ENCODE data around the gene CAMKMT. TPM values are rescaled to one million over a fixed set of nuclear protein-coding genes. Genes with fewer than 3 reads are reported as not detected.

The CAMKMT gene
- polyA plus RNA-seq, 3 donors = 4.7 to 7.8 (median 7.0) TPM

GRCh38 chr2:44742057-44742456, 380.3 kb downstream of the CAMKMT start:
- Histone ChIP-seq H2AFZ (ENCODE audit: insufficient read depth, low read depth, low read length, poor library complexity, severe bottlenecking) (no peak overlapping the region), H3K4me2 (replicated peaks; ENCODE audit: extremely low read depth, low read length, poor library complexity, severe bottlenecking) (no peak overlapping the region), H3K4me3 (replicated peaks in 1 of 3; ENCODE audit: low read depth in 2 of 3, low read length in 3 of 3) (no peak overlapping the region), H3K4me1 (ENCODE audit: control insufficient read depth in 1 of 2, insufficient read depth in 2 of 2, low read length in 2 of 2) (no peaks in the 10 kb centered on the region), H3K27me3 (ENCODE audit: control insufficient read depth in 2 of 2, insufficient read depth in 2 of 2, low read length in 2 of 2) (no peaks in the 10 kb centered on the region), H3K9ac (ENCODE audit: insufficient read depth, low read length, poor library complexity, severe bottlenecking) (no peak overlapping the region), H3K27ac (ENCODE audit: low read depth in 1 of 2, low read length in 2 of 2) (no peak overlapping the region), H3K79me2 (ENCODE audit: insufficient read depth, low read length) (no peaks in the 10 kb centered on the region), H3K9me3 (replicated peaks in 1 of 2; ENCODE audit: control insufficient read depth in 1 of 2, insufficient read depth in 1 of 2, low read length in 2 of 2) (peaks cover 3 to 8% of the 10 kb centered on the region in 2 donors), H3K36me3 (replicated peaks in 1 of 2; ENCODE audit: control insufficient read depth in 1 of 2, insufficient read depth in 2 of 2, low read length in 2 of 2) (no peaks in the 10 kb centered on the region), H4K20me1 (ENCODE audit: insufficient read depth, low read length) (no peaks in the 10 kb centered on the region)
- no peaks in the 10 kb centered on the region for H3K27me3 Mint-ChIP-seq (ENCODE audit: low read depth in 3 of 3)
- peaks cover 3 to 10% (median 6%) of the 10 kb centered on the region in 7 donors for H3K9me3 Mint-ChIP-seq
- WGBS (ENCODE audit: insufficient coverage) = no CpG with 5 or more reads among the region's 3 CpGs
- H3K27ac Mint-ChIP-seq = no peak overlapping the region
- no peak for TF ChIP-seq CTCF (IDR thresholded peaks at IDR 0.05)
- H3K36me3 Mint-ChIP-seq = no peaks in the 10 kb centered on the region
- H3K4me3 Mint-ChIP-seq = no peak overlapping the region
- no peak for DNase-seq
- no peaks in the 10 kb centered on the region for H3K4me1 Mint-ChIP-seq
- intact Hi-C loops (cut with micrococcal nuclease) = no loop called here

- Histone ChIP-seq H3K9me3 (replicated peaks in 1 of 2; ENCODE audit: control insufficient read depth in 1 of 2, insufficient read depth in 1 of 2, low read length in 2 of 2) (no peaks in the 10 kb centered on the region), H3K4me1 (ENCODE audit: control insufficient read depth in 1 of 2, insufficient read depth in 2 of 2, low read length in 2 of 2) (no peaks in the 10 kb centered on the region), H4K20me1 (ENCODE audit: insufficient read depth, low read length) (no peaks in the 10 kb centered on the region), H3K27me3 (ENCODE audit: control insufficient read depth in 2 of 2, insufficient read depth in 2 of 2, low read length in 2 of 2) (no peaks in the 10 kb centered on the region), H3K9ac (ENCODE audit: insufficient read depth, low read length, poor library complexity, severe bottlenecking) (no peak overlapping the region), H2AFZ (ENCODE audit: insufficient read depth, low read depth, low read length, poor library complexity, severe bottlenecking) (no peak overlapping the region), H3K4me2 (replicated peaks; ENCODE audit: extremely low read depth, low read length, poor library complexity, severe bottlenecking) (no peak overlapping the region), H3K36me3 (replicated peaks in 1 of 2; ENCODE audit: control insufficient read depth in 1 of 2, insufficient read depth in 2 of 2, low read length in 2 of 2) (no peaks in the 10 kb centered on the region), H3K4me3 (replicated peaks in 1 of 3; ENCODE audit: low read depth in 2 of 3, low read length in 3 of 3) (no peak overlapping the region), H3K27ac (ENCODE audit: low read depth in 1 of 2, low read length in 2 of 2) (no peak overlapping the region), H3K79me2 (ENCODE audit: insufficient read depth, low read length) (no peaks in the 10 kb centered on the region)
- Mint-ChIP-seq H3K4me1 (no peaks in the 10 kb centered on the region), H3K27me3 (ENCODE audit: low read depth in 3 of 3) (no peaks in the 10 kb centered on the region), H3K27ac (no peak overlapping the region), H3K9me3 (no peaks in the 10 kb centered on the region), H3K36me3 (no peaks in the 10 kb centered on the region), H3K4me3 (no peak overlapping the region)
- no peak for DNase-seq
- TF ChIP-seq CTCF (IDR thresholded peaks at IDR 0.05) = no peak
- no CpG with 5 or more reads among the region's 3 CpGs for WGBS (ENCODE audit: insufficient coverage)
- intact Hi-C loops (cut with micrococcal nuclease) = no loop called here
Observed at GRCh38 chr2:44743473-44743872, 381.7 kb downstream of the CAMKMT start.
